Liver (tissue), 9 donors: ENCODE measurements around the gene SIT1. TPM values are rescaled to one million over a fixed set of nuclear protein-coding genes. Genes with fewer than 3 reads are reported as not detected.

Experiments used
- DNase-seq: peaks from one replicate; pipeline ENCODE4 v3.0.0-alpha.2; 2017; ENCODE audit warnings: low spot score
- H3K27ac ChIP-seq, 2 donors: one replicate each; pipeline ENCODE4 v1.7.0; 2013; ENCODE audit warnings: inconsistent platforms in 2 of 2, low read length in 2 of 2, control low read depth in 1 of 2, low read depth in 1 of 2, mild to moderate bottlenecking in 1 of 2
- H3K27me3 ChIP-seq, 4 donors: one replicate each; pipeline versions ENCODE4 v1.6.1 to v1.7.0; 2013; ENCODE audit warnings: low read length in 3 of 4, inconsistent platforms in 1 of 4, mild to moderate bottlenecking in 1 of 4, moderate library complexity in 1 of 4; ENCODE audit not compliant: control insufficient read depth in 4 of 4, insufficient read depth in 4 of 4
- H3K36me3 ChIP-seq, 4 donors: one replicate each; pipeline versions ENCODE4 v1.6.1 to v1.7.0; 2013; ENCODE audit warnings: low read length in 3 of 4, mild to moderate bottlenecking in 3 of 4, low read depth in 1 of 4, moderate library complexity in 1 of 4; ENCODE audit not compliant: control insufficient read depth in 4 of 4, insufficient read depth in 3 of 4
- H3K4me1 ChIP-seq, 4 donors: one replicate each; pipeline versions ENCODE4 v1.6.1 to v1.7.0; 2013; ENCODE audit warnings: low read length in 3 of 4, mild to moderate bottlenecking in 3 of 4, moderate library complexity in 1 of 4; ENCODE audit not compliant: control insufficient read depth in 4 of 4, insufficient read depth in 4 of 4
- H3K4me3 ChIP-seq, 3 donors: one replicate each; pipeline versions ENCODE4 v1.6.1 to v1.7.0; 2013; ENCODE audit warnings: low read length in 3 of 3, control low read depth in 1 of 3, low read depth in 1 of 3, mild to moderate bottlenecking in 1 of 3
- H3K9ac ChIP-seq, 2 donors: one replicate each; pipeline ENCODE4 v1.7.0; 2013; ENCODE audit warnings: low read length in 2 of 2, mild to moderate bottlenecking in 2 of 2, moderate library complexity in 2 of 2, control low read depth in 1 of 2, low read depth in 1 of 2
- H3K9me3 ChIP-seq, 4 donors: one replicate each; pipeline versions ENCODE4 v1.6.1 to v1.7.0; 2013; ENCODE audit warnings: low read length in 3 of 4; ENCODE audit not compliant: control insufficient read depth in 4 of 4
- ATF3 ChIP-seq: IDR thresholded peaks from 2 replicates; pipeline ENCODE4 v1.6.1; 2016; ENCODE audit warnings: antibody characterized with exemption
- CTCF ChIP-seq: fragments of 150-350 bp; IDR thresholded peaks from 2 replicates; pipeline ENCODE4 v1.5.1; 2017; ENCODE audit warnings: improper control_type of control experiment, low read depth, low read length; ENCODE audit not compliant: missing input control
- EGR1 ChIP-seq, 2 donors: IDR thresholded peaks; 2 replicates each; pipeline ENCODE4 v1.6.1; 2016 to 2018; ENCODE audit warnings: antibody characterized with exemption in 2 of 2, low read depth in 2 of 2
- FOXA1 ChIP-seq: IDR thresholded peaks from 2 replicates; pipeline ENCODE4 v1.6.1; 2016; ENCODE audit warnings: antibody characterized with exemption
- FOXA2 ChIP-seq: IDR thresholded peaks from 2 replicates; pipeline ENCODE4 v1.6.1; 2016; ENCODE audit warnings: antibody characterized with exemption
- GABPA ChIP-seq, 2 donors: IDR thresholded peaks in 1 of 2; conservative IDR thresholded peaks in 1 of 2; 2 replicates each; pipeline ENCODE4 v1.6.1; 2016; ENCODE audit warnings: antibody characterized with exemption in 2 of 2, mild to moderate bottlenecking in 1 of 2, moderate library complexity in 1 of 2
- HNF4A ChIP-seq, 2 donors: conservative IDR thresholded peaks; 2 replicates each; pipeline ENCODE4 v1.6.1; 2016; ENCODE audit warnings: antibody characterized with exemption in 2 of 2, mild to moderate bottlenecking in 2 of 2
- HNF4G ChIP-seq: IDR thresholded peaks from 2 replicates; pipeline ENCODE4 v1.6.1; 2016; ENCODE audit warnings: antibody characterized with exemption
- JUND ChIP-seq, 2 donors: IDR thresholded peaks; 2 replicates each; pipeline ENCODE4 v1.6.1; 2016; ENCODE audit warnings: antibody characterized with exemption in 2 of 2
- MAX ChIP-seq: IDR thresholded peaks from 2 replicates; pipeline ENCODE4 v1.6.1; 2016; ENCODE audit warnings: antibody characterized with exemption
- NR2F2 ChIP-seq: IDR thresholded peaks from 2 replicates; pipeline ENCODE4 v1.6.1; 2016; ENCODE audit warnings: antibody characterized with exemption
- RAD21 ChIP-seq, 2 donors: IDR thresholded peaks; 2 replicates each; pipeline ENCODE4 v1.6.1; 2016; ENCODE audit warnings: antibody characterized with exemption in 2 of 2, mild to moderate bottlenecking in 2 of 2
- REST ChIP-seq: IDR thresholded peaks from 2 replicates; pipeline ENCODE4 v1.6.1; 2016; ENCODE audit warnings: antibody characterized with exemption, mild to moderate bottlenecking
- RXRA ChIP-seq, 2 donors: IDR thresholded peaks; 2 replicates each; pipeline ENCODE4 v1.6.1; 2017 to 2018; ENCODE audit warnings: antibody characterized with exemption in 2 of 2, mild to moderate bottlenecking in 1 of 2
- SP1 ChIP-seq: IDR thresholded peaks from 2 replicates; pipeline ENCODE4 v1.6.1; 2018; ENCODE audit warnings: antibody characterized with exemption, mild to moderate bottlenecking
- TAF1 ChIP-seq: conservative IDR thresholded peaks from 2 replicates; pipeline ENCODE4 v1.6.1; 2016; ENCODE audit warnings: antibody characterized with exemption, mild to moderate bottlenecking
- YY1 ChIP-seq: IDR thresholded peaks from 2 replicates; pipeline ENCODE4 v1.6.1; 2016; ENCODE audit warnings: antibody characterized with exemption, mild to moderate bottlenecking
- ZBTB33 ChIP-seq: IDR thresholded peaks from 2 replicates; pipeline ENCODE4 v1.6.1; 2016; ENCODE audit warnings: antibody characterized with exemption
- whole genome bisulfite sequencing: extraction: QIAGEN DNeasy Blood & Tissue Kit; methylation state at CpG from one replicate; pipeline ENCODE4 v1.1.7; 2013; 5-methylcytosine and 5-hydroxymethylcytosine counted together
- polyA plus RNA-seq, 2 donors: library from polyadenylated mRNA; stranded (reverse) in 1 of 2; unstranded in 1 of 2; fragments of 200-250 nt in 1 of 2; fragments of >200 nt in 1 of 2; fragmentation: Nextera tagmentation in 1 of 2; extraction: Ambion mirVana in 1 of 2; gene quantifications; one replicate each; pipeline versions ENCODE4 v1.2.1 to v1.2.3, GENCODE V29; 2013 to 2015
- total RNA-seq, 2 donors: library from RNA; depleted of rRNA; stranded (reverse); fragments of >200 nt; gene quantifications; one replicate each; pipeline ENCODE4 v1.2.3, GENCODE V29; 2014
- donor health status: healthy.
- donor health status: healthy.
- donor health status: healthy.
- donor health status: healthy.
- donor health status: healthy.

The SIT1 gene
- total and polyA plus RNA-seq, 4 donors: 0.17 to 1.1 (median 0.34) TPM

GRCh38 chr9:35659340-35659739, 8.6 kb upstream of the SIT1 start:
- 77% methylated on average over 3 of the region's 3 CpGs for WGBS
- H3K4me1 ChIP-seq: peaks cover 2 to 24% (median 5%) of the 10 kb centered on the region in 4 donors
- no peak for DNase-seq
- peak overlapping the region in 1 of 3 donors; percentile 79 for H3K4me3 ChIP-seq
- no peaks in the 10 kb centered on the region for H3K9me3 ChIP-seq
- peak overlapping the region in 1 of 2 donors; percentile 1 for H3K9ac ChIP-seq
- H3K27ac ChIP-seq: peak overlapping the region in 1 of 2 donors; percentile 99
- no peaks in the 10 kb centered on the region for H3K27me3 ChIP-seq
- no peaks in the 10 kb centered on the region for H3K36me3 ChIP-seq
- TF ChIP-seq GABPA (IDR thresholded peaks at IDR 0.05 in 1 of 2, conservative IDR thresholded peaks at IDR 0.05 in 1 of 2) (no peak), EGR1 (IDR thresholded peaks at IDR 0.05; ENCODE audit: low read depth in 2 of 2) (no peak), CTCF (no peak), REST (no peak), TAF1 (no peak), FOXA2 (no peak)

DNA sequence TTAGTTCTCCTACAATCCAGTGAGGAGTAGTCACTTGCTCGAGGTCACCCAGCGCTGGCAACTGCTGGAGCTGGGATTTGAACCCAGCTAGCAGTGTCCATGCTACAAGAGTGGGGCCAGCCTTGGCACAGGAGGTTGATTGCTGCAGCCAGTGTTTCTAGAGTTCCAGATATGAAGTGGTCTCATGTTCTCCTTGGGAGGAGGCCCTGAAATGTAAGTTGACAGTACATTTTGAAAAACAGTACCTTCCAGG, 8.2 kb upstream of the SIT1 start:
- H3K4me3 ChIP-seq: peak overlapping the region; percentile 79 to 87 (median 79)
- no peaks in the 10 kb centered on the region for H3K27me3 ChIP-seq
- peak overlapping the region; percentile 98 to 99 for H3K27ac ChIP-seq
- TF ChIP-seq REST (no peak), YY1 (no peak), RXRA (IDR thresholded peaks at IDR 0.05) (no peak), EGR1 (IDR thresholded peaks at IDR 0.05; ENCODE audit: low read depth in 2 of 2) (no peak), HNF4A (conservative IDR thresholded peaks at IDR 0.05) (no peak), JUND (IDR thresholded peaks at IDR 0.05) (no peak), ZBTB33 (no peak), NR2F2 (no peak), SP1 (no peak), ATF3 (no peak), GABPA (IDR thresholded peaks at IDR 0.05 in 1 of 2, conservative IDR thresholded peaks at IDR 0.05 in 1 of 2) (no peak), RAD21 (IDR thresholded peaks at IDR 0.05) (no peak), CTCF (no peak), TAF1 (no peak), HNF4G (no peak), FOXA2 (no peak), FOXA1 (no peak), MAX (no peak)
- WGBS: under 1% methylated on average over 2 of the region's 2 CpGs
- H3K36me3 ChIP-seq: no peaks in the 10 kb centered on the region
- peak overlapping the region; percentile 78 to 91 for H3K9ac ChIP-seq
- H3K4me1 ChIP-seq: peaks cover 2 to 24% (median 5%) of the 10 kb centered on the region in 4 donors
- no peaks in the 10 kb centered on the region for H3K9me3 ChIP-seq
- DNase-seq: no peak
